ENCODE measurements around the gene EREG.

DNA sequence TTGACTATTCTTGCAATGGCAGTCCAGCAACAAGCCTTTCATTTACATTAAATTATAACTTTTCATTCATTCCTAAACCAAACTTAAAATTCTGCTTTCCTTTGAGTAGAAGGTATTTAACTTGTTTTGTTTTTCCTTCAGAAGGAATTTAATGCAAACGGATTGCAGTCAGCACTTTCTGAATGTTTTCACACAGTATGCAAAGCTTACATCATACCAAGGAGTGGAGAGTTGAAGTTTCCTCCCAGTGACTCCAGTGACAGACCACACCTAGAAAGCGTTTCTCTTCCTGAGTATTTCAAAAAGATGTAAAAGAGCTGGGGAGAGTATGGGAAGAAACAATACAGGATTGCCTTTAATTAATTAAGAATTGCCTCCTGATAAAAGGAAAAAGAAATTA, 48.5 kb upstream of the EREG start:
- TF ChIP-seq, protein P1, sequence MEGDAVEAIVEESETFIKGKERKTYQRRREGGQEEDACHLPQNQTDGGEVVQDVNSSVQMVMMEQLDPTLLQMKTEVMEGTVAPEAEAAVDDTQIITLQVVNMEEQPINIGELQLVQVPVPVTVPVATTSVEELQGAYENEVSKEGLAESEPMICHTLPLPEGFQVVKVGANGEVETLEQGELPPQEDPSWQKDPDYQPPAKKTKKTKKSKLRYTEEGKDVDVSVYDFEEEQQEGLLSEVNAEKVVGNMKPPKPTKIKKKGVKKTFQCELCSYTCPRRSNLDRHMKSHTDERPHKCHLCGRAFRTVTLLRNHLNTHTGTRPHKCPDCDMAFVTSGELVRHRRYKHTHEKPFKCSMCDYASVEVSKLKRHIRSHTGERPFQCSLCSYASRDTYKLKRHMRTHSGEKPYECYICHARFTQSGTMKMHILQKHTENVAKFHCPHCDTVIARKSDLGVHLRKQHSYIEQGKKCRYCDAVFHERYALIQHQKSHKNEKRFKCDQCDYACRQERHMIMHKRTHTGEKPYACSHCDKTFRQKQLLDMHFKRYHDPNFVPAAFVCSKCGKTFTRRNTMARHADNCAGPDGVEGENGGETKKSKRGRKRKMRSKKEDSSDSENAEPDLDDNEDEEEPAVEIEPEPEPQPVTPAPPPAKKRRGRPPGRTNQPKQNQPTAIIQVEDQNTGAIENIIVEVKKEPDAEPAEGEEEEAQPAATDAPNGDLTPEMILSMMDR (IDR thresholded peaks at IDR 0.05), result no peak
- TF ChIP-seq POLR2A (IDR thresholded peaks at IDR 0.05), result no peak
